OCI-LY7 (cell line): ENCODE results near the gene GJB5.

ENCODE experiments used
- CTCF ChIP-seq: fragments of 200-600 bp; sonication (generic); conservative IDR thresholded peaks from 2 replicates; pipeline ENCODE4 v1.5.1; 2014; ENCODE audit warnings: mild to moderate bottlenecking, antibody characterized with exemption, low read length, moderate library complexity, mixed read lengths
- EZH2phosphoT487 ChIP-seq: fragments of 200-600 bp; sonication (generic); IDR thresholded peaks from 2 replicates; pipeline ENCODE4 v1.6.1; 2018; ENCODE audit warnings: low read depth, borderline replicate concordance, mild to moderate bottlenecking, mixed run types, antibody characterized with exemption, low read length, moderate library complexity, mixed read lengths

DNA sequence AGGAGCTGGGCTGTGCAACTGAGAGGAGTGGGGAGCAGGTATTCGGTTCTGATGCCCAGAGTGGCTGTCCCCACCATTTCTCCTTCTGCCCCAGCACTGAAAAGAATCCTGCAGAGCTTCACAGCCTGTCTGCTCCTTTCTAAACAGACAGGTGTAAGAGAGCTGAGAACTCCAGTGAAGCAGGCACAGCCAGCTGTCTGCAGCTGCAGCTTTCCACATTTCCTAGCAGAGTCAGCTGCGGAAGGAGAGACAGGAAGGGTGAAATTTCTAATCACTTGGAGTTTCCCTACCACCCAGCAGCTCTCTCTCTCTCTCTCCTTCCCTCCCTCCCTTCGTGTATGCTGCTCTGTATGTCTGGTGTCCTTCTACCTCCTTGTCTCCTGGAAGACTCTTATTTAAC, 40.5 kb upstream of the GJB5 start:
- TF ChIP-seq CTCF: no peak
- TF ChIP-seq EZH2phosphoT487: no peak
